K562 (cell line): Measurements from ENCODE around the gene ADAM10. TPM values are rescaled to one million over a fixed set of nuclear protein-coding genes. Genes with fewer than 3 reads are reported as not detected.

Experiments
- ATAC-seq: fragments of 200-7000 bp; cut with Tn5 transposase; 3 replicates; pipeline ENCODE4 v1.9.1; 2020; ENCODE audit warnings: moderate library complexity
- BruUV-seq: library from RNA; stranded (reverse); fragments of 400-500 nt; replicated peaks from 2 replicates; lab custom pipeline; 2021; lab: Mats Ljungman, UMichigan
- CTCF ChIA-PET: fragments of 300-600 bp; formaldehyde crosslinking; extraction: SDS; loops from one replicate; lab custom pipeline; 2021; ENCODE audit warnings: low intra/inter-chr PET ratio; lab: Yijun Ruan, JAX
- POLR2A ChIA-PET: fragments of 300-600, 350-650 bp; sonication (Branson Sonifier 250); formaldehyde crosslinking; extraction: SDS; loops from one replicate; lab custom pipeline; 2021; ENCODE audit warnings: antibody characterized with exemption, inconsistent platforms; lab: Yijun Ruan, JAX
- DNase-seq, 4 experiments: peaks; one replicate each; pipeline versions ENCODE4 v3.0.0 to v3.0.0-alpha.2; 2011 to 2018; ENCODE audit warnings: low spot score in 3 of 4, mixed read lengths in 3 of 4; ENCODE audit errors: extremely low read depth in 1 of 4
- FAIRE-seq: peaks from 2 replicates; lab custom pipeline; 2011; peaks lifted over from hg19 to GRCh38; lab: Jason Lieb, UNC
- H2AFZ ChIP-seq: 2 replicates; pipeline ENCODE4 v1.6.0; 2011; ENCODE audit warnings: low read depth, low read length, control low read depth, inconsistent platforms
- H3K27ac ChIP-seq: fragments of 200-600 bp; 3 replicates; pipeline ENCODE4 v1.8.0; 2011; ENCODE audit warnings: low read depth, mild to moderate bottlenecking, control low read depth, inconsistent platforms, low read length, moderate library complexity, mixed read lengths; ENCODE audit errors: extremely low read depth
- H3K27me3 ChIP-seq, 2 experiments: fragments of 300-600 bp in 1 of 2; 2 replicates in 1 of 2; 3 replicates in 1 of 2; pipeline versions ENCODE4 v1.6.0 to v1.8.0; 2011; ENCODE audit warnings: inconsistent platforms in 2 of 2, low read length in 2 of 2, mild to moderate bottlenecking in 1 of 2, mixed read lengths in 1 of 2, moderate library complexity in 1 of 2; ENCODE audit not compliant: control insufficient read depth in 2 of 2, insufficient read depth in 2 of 2
- H3K36me3 ChIP-seq: fragments of 300-600 bp; 3 replicates; pipeline ENCODE4 v1.8.0; 2011; ENCODE audit warnings: mild to moderate bottlenecking, low read length, inconsistent platforms; ENCODE audit not compliant: control insufficient read depth, insufficient read depth
- H3K4me1 ChIP-seq, 2 experiments: fragments of 200-600 bp in 1 of 2; replicated peaks in 1 of 2; 2 replicates in 1 of 2; 3 replicates in 1 of 2; pipeline versions ENCODE4 v1.5.1 to v1.8.0; 2011; ENCODE audit warnings: inconsistent platforms in 2 of 2, low read length in 2 of 2, mild to moderate bottlenecking in 1 of 2, mixed read lengths in 1 of 2, moderate library complexity in 1 of 2; ENCODE audit not compliant: control insufficient read depth in 2 of 2, insufficient read depth in 2 of 2
- H3K4me2 ChIP-seq: 2 replicates; pipeline ENCODE4 v1.6.1; 2011; ENCODE audit warnings: low read length, control low read depth, inconsistent platforms, mixed read lengths; ENCODE audit not compliant: insufficient read depth
- H3K4me3 ChIP-seq: fragments of 200-600 bp; sonication (generic), shearing (Covaris generic); 2 replicates; pipeline ENCODE4 v1.5.1; 2016; ENCODE audit warnings: control low read depth, inconsistent platforms
- H3K79me2 ChIP-seq: fragments of 200-600 bp; 3 replicates; pipeline ENCODE4 v1.8.0; 2011; ENCODE audit warnings: low read length, inconsistent platforms; ENCODE audit not compliant: control insufficient read depth, insufficient read depth
- H3K9ac ChIP-seq, 2 experiments: 2 replicates each; pipeline versions ENCODE4 v1.6.0 to v1.6.1; 2011; ENCODE audit warnings: low read depth in 2 of 2, low read length in 2 of 2, control low read depth in 1 of 2, inconsistent platforms in 1 of 2, mild to moderate bottlenecking in 1 of 2, mixed read lengths in 1 of 2; ENCODE audit not compliant: insufficient read depth in 1 of 2
- H3K9me1 ChIP-seq: one replicate; pipeline ENCODE4 v1.6.0; 2011; ENCODE audit warnings: inconsistent platforms, mild to moderate bottlenecking, low read length, moderate library complexity; ENCODE audit not compliant: control insufficient read depth, insufficient read depth
- H3K9me3 ChIP-seq: replicated peaks from 2 replicates; pipeline ENCODE4 v1.5.1; 2011; ENCODE audit warnings: low read depth, low read length, inconsistent platforms; ENCODE audit not compliant: control insufficient read depth, insufficient read depth
- H4K20me1 ChIP-seq: replicated peaks from 2 replicates; pipeline ENCODE4 v1.6.1; 2011; ENCODE audit warnings: low read length, inconsistent platforms, mixed read lengths; ENCODE audit not compliant: control insufficient read depth, insufficient read depth
- BCOR ChIP-seq: fragments of 450-650 bp; IDR thresholded peaks from 2 replicates; pipeline ENCODE4 v1.6.1; 2016
- CREM ChIP-seq: IDR thresholded peaks from 2 replicates; pipeline ENCODE4 v1.6.1; 2014; ENCODE audit warnings: antibody characterized with exemption, low read depth
- DACH1 ChIP-seq: fragments of 450-650 bp; IDR thresholded peaks from 2 replicates; pipeline ENCODE4 v1.6.1; 2018; ENCODE audit not compliant: partially characterized antibody
- E2F1 ChIP-seq: sonication (generic); formaldehyde crosslinking; IDR thresholded peaks from 2 replicates; pipeline ENCODE4 v1.8.1; 2023; ENCODE audit warnings: mild to moderate bottlenecking, missing genetic modification reagents, moderate library complexity
- FOSL1 ChIP-seq: fragments of 200-800 bp; sonication (Bioruptor generic); conservative IDR thresholded peaks from 2 replicates; pipeline ENCODE4 v1.6.1; 2016; ENCODE audit warnings: missing genetic modification characterization, missing compliant biosample characterization
- JUNB ChIP-seq: fragments of 450-650 bp; formaldehyde crosslinking; conservative IDR thresholded peaks from 2 replicates; pipeline ENCODE4 v1.4.0; 2020; ENCODE audit warnings: mild to moderate bottlenecking
- L3MBTL2 ChIP-seq: fragments of 450-650 bp; IDR thresholded peaks from 2 replicates; pipeline ENCODE4 v1.6.1; 2016; ENCODE audit warnings: mild to moderate bottlenecking, moderate library complexity
- MIER1 ChIP-seq: fragments of 450-650 bp; IDR thresholded peaks from 2 replicates; pipeline ENCODE4 v1.6.1; 2016; ENCODE audit warnings: antibody characterized with exemption, mild to moderate bottlenecking, low read depth
- NR4A1 ChIP-seq, 2 experiments: fragments of 250-450 bp in 1 of 2; fragments of 450-650 bp in 1 of 2; sonication (Bioruptor Pico) in 1 of 2; IDR thresholded peaks; 2 replicates each; pipeline versions ENCODE4 v1.4.0 to v1.6.1; 2016 to 2020; ENCODE audit warnings: mild to moderate bottlenecking in 2 of 2, missing compliant biosample characterization in 1 of 2, missing genetic modification characterization in 1 of 2, moderate library complexity in 1 of 2
- PHTF2 ChIP-seq: fragments of 250-450 bp; sonication (Bioruptor Pico); IDR thresholded peaks from 2 replicates; pipeline ENCODE4 v1.5.0; 2021; ENCODE audit warnings: mild to moderate bottlenecking
- RBM14 ChIP-seq: fragments of 200-400 bp; formaldehyde crosslinking; IDR thresholded peaks from 2 replicates; pipeline ENCODE4 v1.6.1; 2018; ENCODE audit warnings: low read depth, mild to moderate bottlenecking, low read length, moderate library complexity, borderline replicate concordance; ENCODE audit not compliant: insufficient read depth
- RNF2 ChIP-seq: sonication (generic); IDR thresholded peaks from 2 replicates; pipeline ENCODE4 v1.6.1; 2016
- SIRT6 ChIP-seq: IDR thresholded peaks from one replicate; pipeline ENCODE4 v1.6.1; 2012; ENCODE audit warnings: low read depth, mild to moderate bottlenecking, control low read depth, inconsistent platforms, low read length, moderate library complexity
- SMARCB1 ChIP-seq: IDR thresholded peaks from 2 replicates; pipeline ENCODE4 v1.6.1; 2011; ENCODE audit warnings: improper control_type of control experiment, low read depth; ENCODE audit not compliant: insufficient read length
- STAT5A ChIP-seq: IDR thresholded peaks from 2 replicates; pipeline ENCODE4 v1.6.1; 2012; ENCODE audit warnings: low read length, inconsistent platforms, borderline replicate concordance
- TFAP4 ChIP-seq: sonication (generic); formaldehyde crosslinking; IDR thresholded peaks from 2 replicates; pipeline ENCODE4 v1.8.0; 2022; ENCODE audit warnings: missing genetic modification reagents, mild to moderate bottlenecking, moderate library complexity, borderline replicate concordance
- ZNF146 ChIP-seq: IDR thresholded peaks from one replicate; pipeline ENCODE4 v1.6.1; 2018; ENCODE audit warnings: missing compliant biosample characterization; ENCODE audit not compliant: unreplicated experiment
- ZNF174 ChIP-seq: fragments of 250-450 bp; sonication (Bioruptor Pico); IDR thresholded peaks from 2 replicates; pipeline ENCODE4 v1.4.0; 2020; ENCODE audit warnings: mild to moderate bottlenecking
- WGBS: fragments of 100-300 bp; shearing (Covaris generic); methylation state at CpG from one replicate; pipeline ENCODE4 v1.1.6; 2016; ENCODE audit warnings: low coverage, mixed read lengths; ENCODE audit not compliant: insufficient coverage; ENCODE audit errors: missing lambda C conversion rate; 5-methylcytosine and 5-hydroxymethylcytosine counted together
- in situ Hi-C: fragments of 300-500 bp; cut with MboI; formaldehyde crosslinking; loops from 4 replicates; pipeline ENCODE4 v1.15.0; 2018; ENCODE audit warnings: inconsistent platforms, mixed read lengths
- intact Hi-C: fragments of 100-400 bp; cut with micrococcal nuclease; formaldehyde crosslinking; loops from 2 replicates; pipeline ENCODE4 v1.14.2; 2022
- polyA plus RNA-seq, 8 experiments: library from polyadenylated mRNA; depleted of rRNA in 4 of 8; stranded (reverse) in 5 of 8; unstranded in 3 of 8; fragments of >200 nt; fragmentation: Nextera tagmentation in 2 of 8; fragmentation: Illumina TruSeq in 1 of 8; extraction: Ambion mirVana in 2 of 8; extraction: Trizol in 1 of 8; gene quantifications; 2 replicates each; pipeline versions ENCODE4 v1.2.1 to v1.2.3, GENCODE V29; 2011 to 2014; ENCODE audit warnings: inconsistent platforms in 1 of 8, missing spikeins in 1 of 8
- total RNA-seq, 7 experiments: library from RNA; depleted of rRNA in 6 of 7; stranded (reverse); fragments of >200 nt in 6 of 7; fragmentation: Illumina TruSeq in 2 of 7; extraction: Trizol in 2 of 7; gene quantifications; 2 replicates each; pipeline versions ENCODE4 v1.2.1 to v1.2.3, GENCODE V29; 2011 to 2021; ENCODE audit warnings: low replicate concordance in 1 of 7
- TF ChIP-seq, protein P1 (sequence below): sonication (generic); formaldehyde crosslinking; IDR thresholded peaks from 2 replicates; pipeline ENCODE4 v1.8.0; 2023; ENCODE audit warnings: mild to moderate bottlenecking, missing genetic modification reagents

The ADAM10 gene
- total and polyA plus RNA-seq, 9 of the 15 experiments (the other 6 are each of a cell fraction or from before 2014, with no cell fraction given) = 11.9 to 152 (median 57.3) TPM

DNA sequence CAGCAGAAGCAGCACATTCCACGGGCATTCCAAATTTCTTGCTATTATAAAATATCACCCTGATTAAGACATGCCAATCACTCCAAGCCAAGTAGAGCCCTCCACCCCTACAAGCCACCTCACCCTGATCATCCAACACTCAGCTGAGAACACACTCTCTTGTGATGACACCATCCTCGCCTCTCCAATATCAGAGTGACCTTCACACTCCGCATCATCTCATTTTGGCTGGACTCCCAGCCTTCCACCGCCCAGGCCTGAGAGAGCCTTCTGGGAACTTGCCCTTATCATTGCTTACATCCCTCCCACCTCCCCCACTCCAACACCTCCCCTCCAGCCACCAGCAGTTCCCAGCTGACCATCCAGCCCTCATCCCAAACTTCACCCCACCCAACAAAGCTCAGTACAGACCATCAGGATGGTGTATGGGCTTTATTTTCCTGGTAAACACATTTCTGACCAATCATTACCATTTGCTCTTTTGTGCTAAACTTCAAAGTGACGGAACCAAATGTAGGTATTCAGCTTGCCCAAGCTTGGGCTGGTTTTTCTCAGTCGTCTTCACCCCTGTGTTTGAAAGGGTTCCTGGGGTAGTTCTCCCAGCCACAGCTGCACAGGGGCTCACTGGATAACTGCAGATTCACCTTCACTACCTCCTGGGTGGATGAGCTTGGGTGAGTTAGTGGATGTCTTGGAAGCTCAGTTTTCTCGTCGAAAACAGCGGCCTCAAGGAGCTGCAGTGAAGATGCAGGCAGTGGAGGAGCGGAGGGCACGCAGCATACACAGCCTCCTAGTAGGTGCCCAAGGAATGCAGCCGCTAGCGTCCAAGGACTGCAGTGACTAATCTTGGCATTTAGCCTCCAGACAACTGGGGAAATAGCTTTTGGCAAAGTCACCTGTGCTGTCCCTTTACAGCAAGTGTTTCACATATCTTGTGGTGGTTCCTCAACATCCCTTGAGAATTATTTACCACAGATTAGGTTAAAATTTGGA is 202.6 kb downstream of the ADAM10 start:
- Histone ChIP-seq H3K27me3 (no peaks in the 10 kb centered on the region), H3K9ac (peak overlapping the region; percentile 32 to 38; a peak in 3 of 4 replicates), H4K20me1 (no peaks in the 10 kb centered on the region), H3K27ac (peak overlapping the region; percentile 68), H3K4me2 (peak overlapping the region; percentile 67), H3K4me3 (no peak overlapping the region), H3K36me3 (no peaks in the 10 kb centered on the region), H3K9me3 (no peaks in the 10 kb centered on the region), H3K79me2 (no peaks in the 10 kb centered on the region), H2AFZ (peak overlapping the region; percentile 84), H3K4me1 (peaks cover 43 to 45% of the 10 kb centered on the region in 2 experiments), H3K9me1 (no peaks in the 10 kb centered on the region)
- peak; percentile 82 to 97 (median 88) for DNase-seq
- WGBS = 35% methylated on average over 13 of the region's 13 CpGs
- ChIA-PET POLR2A (interaction anchor here (0.5 to 1.9 kb wide), 8 partner anchors 9 to 92 kb away, joined by 3 to 9 read pairs (median 4); no protein-coding TSS in a partner anchor), CTCF (no interaction called here)
- peak; percentile 93 for ATAC-seq
- FAIRE-seq = peak; percentile 97
- intact Hi-C loops = loop anchor here (5.0 kb wide), 1 partner anchor 200 kb away; the partner anchor contains the start of gene ADAM10
- no TSS peak for BruUV-seq
- in situ Hi-C loops = no loop called here
- TF ChIP-seq BCOR = 0 out of 2 replicates have a peak, but pooled peaks have one; percentile 36
- no peak for TF ChIP-seq RBM14
- TF ChIP-seq ZNF146 (CRISPR knock-in tag) = no peak
- no peak for TF ChIP-seq ZNF174 (CRISPR knock-in tag)
- TF ChIP-seq PHTF2 (CRISPR knock-in tag) = no peak
- TF ChIP-seq SMARCB1 = no peak
- peak; percentile 49 for TF ChIP-seq L3MBTL2
- TF ChIP-seq, protein P1, sequence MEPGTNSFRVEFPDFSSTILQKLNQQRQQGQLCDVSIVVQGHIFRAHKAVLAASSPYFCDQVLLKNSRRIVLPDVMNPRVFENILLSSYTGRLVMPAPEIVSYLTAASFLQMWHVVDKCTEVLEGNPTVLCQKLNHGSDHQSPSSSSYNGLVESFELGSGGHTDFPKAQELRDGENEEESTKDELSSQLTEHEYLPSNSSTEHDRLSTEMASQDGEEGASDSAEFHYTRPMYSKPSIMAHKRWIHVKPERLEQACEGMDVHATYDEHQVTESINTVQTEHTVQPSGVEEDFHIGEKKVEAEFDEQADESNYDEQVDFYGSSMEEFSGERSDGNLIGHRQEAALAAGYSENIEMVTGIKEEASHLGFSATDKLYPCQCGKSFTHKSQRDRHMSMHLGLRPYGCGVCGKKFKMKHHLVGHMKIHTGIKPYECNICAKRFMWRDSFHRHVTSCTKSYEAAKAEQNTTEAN = no peak
- peak; percentile 61 for TF ChIP-seq STAT5A
- no peak for TF ChIP-seq JUNB (CRISPR knock-in tag)
- 0 out of 2 replicates have a peak, but pooled peaks have one; percentile 19 for TF ChIP-seq RNF2
- TF ChIP-seq MIER1 = no peak
- TF ChIP-seq CREM = peak; percentile 73
- TF ChIP-seq DACH1 = peak; percentile 74
- TF ChIP-seq SIRT6 = no peak
- peak; percentile 57 for TF ChIP-seq FOSL1 (tag)
- no peak for TF ChIP-seq NR4A1 (CRISPR knock-in tag; IDR thresholded peaks at IDR 0.05)
- TF ChIP-seq NR4A1 (tag; IDR thresholded peaks at IDR 0.05) = no peak
- peak; percentile 85 for TF ChIP-seq TFAP4 (CRISPR knock-in tag)
- TF ChIP-seq E2F1 = no peak
